Muscle of back (tissue), 11 donors: ENCODE results near the gene PIK3CB. TPM values are rescaled to one million over a fixed set of nuclear protein-coding genes. Genes with fewer than 3 reads are reported as not detected.
"Not testable (repeated sequence)": the region's sequence is repeated elsewhere in the genome, so short reads cannot be mapped to it uniquely, and the experiment has no call there.

Experiments used
- DNase-seq, 3 donors: peaks; one replicate each; pipeline versions ENCODE4 v3.0.0 to v3.0.0-alpha.2; 2013
- polyA plus RNA-seq, 10 donors: library from polyadenylated mRNA; unstranded; fragments of 120-200 nt; gene quantifications; one replicate each; pipeline ENCODE4 v1.2.1, GENCODE V29; 2013; ENCODE audit not compliant: insufficient read length in 10 of 10

PIK3CB gene
- polyA plus RNA-seq, 10 donors = 7.2 to 15.3 (median 10.1) TPM

GRCh38 chr3:138848696-138849095 lies 14.0 kb upstream of the PIK3CB start:
- DNase-seq = no peak

GRCh38 chr3:138846824-138847223 lies 12.1 kb upstream of the PIK3CB start:
- not testable (repeated sequence) for DNase-seq

GRCh38 chr3:138846262-138846791 lies 11.6 kb upstream of the PIK3CB start:
- DNase-seq = no peak

GRCh38 chr3:138845771-138846173 lies 11.0 kb upstream of the PIK3CB start:
- DNase-seq = no peak

- DNase-seq = no peak
Observed at GRCh38 chr3:138845181-138845601, 10.5 kb upstream of the PIK3CB start.

GRCh38 chr3:138842483-138843188 lies 7.9 kb upstream of the PIK3CB start:
- DNase-seq = peak in 1 of 3 donors; percentile 32

GRCh38 chr3:138838385-138838784 lies 3.7 kb upstream of the PIK3CB start:
- not testable (repeated sequence) for DNase-seq

- not testable (repeated sequence) for DNase-seq
Observed at GRCh38 chr3:138835846-138836245, 1.1 kb upstream of the PIK3CB start.

- DNase-seq = no peak
Observed at GRCh38 chr3:138835397-138835757, 649 bp upstream of the PIK3CB start.

GRCh38 chr3:138833899-138834595 lies 681 bp downstream of the PIK3CB start:
- peak; percentile 16 to 70 (median 32) for DNase-seq

- not testable (repeated sequence) for DNase-seq
Observed at GRCh38 chr3:138832473-138833057, 2.2 kb downstream of the PIK3CB start.

GRCh38 chr3:138829886-138830510 lies 4.7 kb downstream of the PIK3CB start:
- DNase-seq = no peak

- DNase-seq = no peak
Observed at GRCh38 chr3:138829097-138829496, 5.6 kb downstream of the PIK3CB start.

GRCh38 chr3:138827222-138827621 lies 7.5 kb downstream of the PIK3CB start:
- DNase-seq = no peak

- DNase-seq = no peak
Observed at GRCh38 chr3:138825336-138825735, 9.4 kb downstream of the PIK3CB start.

GRCh38 chr3:138824114-138824506 lies 10.6 kb downstream of the PIK3CB start:
- no peak for DNase-seq

GRCh38 chr3:138820379-138820778 lies 14.3 kb downstream of the PIK3CB start:
- not testable (repeated sequence) for DNase-seq

- no peak for DNase-seq
Observed at GRCh38 chr3:138818185-138818860, 16.4 kb downstream of the PIK3CB start.

GRCh38 chr3:138817695-138818094 lies 17.0 kb downstream of the PIK3CB start:
- DNase-seq = no peak

- DNase-seq = no peak
Observed at GRCh38 chr3:138812806-138813205, 21.9 kb downstream of the PIK3CB start.

GRCh38 chr3:138809500-138810256 lies 25.1 kb downstream of the PIK3CB start:
- no peak for DNase-seq
